HepG2 (cell line): ENCODE data around the gene AJM1. TPM values are rescaled to one million over a fixed set of nuclear protein-coding genes. Genes with fewer than 3 reads are reported as not detected.

Experiments used
- CBX5 ChIP-seq: sonication (generic); formaldehyde crosslinking; IDR thresholded peaks from 2 replicates; pipeline ENCODE4 v1.4.0; 2020; ENCODE audit warnings: missing genetic modification reagents, borderline replicate concordance
- CEBPB ChIP-seq: IDR thresholded peaks from 2 replicates; pipeline ENCODE4 v1.6.1; 2011; ENCODE audit warnings: low read depth, low read length, improper control_type of control experiment, borderline replicate concordance
- CREB1 ChIP-seq, 2 experiments: fragments of 450-650 bp in 1 of 2; IDR thresholded peaks; 2 replicates each; pipeline ENCODE4 v1.6.1; 2016 to 2017; ENCODE audit warnings: control low read depth in 1 of 2, mild to moderate bottlenecking in 1 of 2, missing compliant biosample characterization in 1 of 2, missing genetic modification characterization in 1 of 2
- CREM ChIP-seq, 2 experiments: sonication (generic) in 1 of 2; formaldehyde crosslinking in 1 of 2; IDR thresholded peaks; 2 replicates each; pipeline versions ENCODE4 v1.4.0 to v1.6.1; 2016 to 2020; ENCODE audit warnings: antibody characterized with exemption in 1 of 2, mild to moderate bottlenecking in 1 of 2, missing genetic modification reagents in 1 of 2
- ETV6 ChIP-seq: sonication (generic); formaldehyde crosslinking; conservative IDR thresholded peaks from 2 replicates; pipeline ENCODE4 v1.4.0; 2020; ENCODE audit warnings: missing genetic modification reagents
- HMGA1 ChIP-seq: sonication (generic); formaldehyde crosslinking; conservative IDR thresholded peaks from 2 replicates; pipeline ENCODE4 v1.4.0; 2020; ENCODE audit warnings: missing genetic modification reagents
- JUN ChIP-seq: sonication (generic); formaldehyde crosslinking; IDR thresholded peaks from 2 replicates; pipeline ENCODE4 v1.4.0; 2020; ENCODE audit warnings: mild to moderate bottlenecking, missing genetic modification reagents
- SOX6 ChIP-seq, 2 experiments: fragments of 450-650 bp in 1 of 2; sonication (generic) in 1 of 2; formaldehyde crosslinking in 1 of 2; IDR thresholded peaks; 2 replicates each; pipeline versions ENCODE4 v1.4.0 to v1.6.1; 2017 to 2020; ENCODE audit warnings: antibody characterized with exemption in 1 of 2, mild to moderate bottlenecking in 1 of 2, missing genetic modification reagents in 1 of 2
- SP5 ChIP-seq: IDR thresholded peaks from 2 replicates; pipeline ENCODE4 v1.6.1; 2016; ENCODE audit warnings: low read depth, borderline replicate concordance
- ZNF335 ChIP-seq: sonication (generic); formaldehyde crosslinking; IDR thresholded peaks from 2 replicates; pipeline ENCODE4 v1.4.0; 2020; ENCODE audit warnings: missing genetic modification reagents
- ZNF777 ChIP-seq: sonication (generic); formaldehyde crosslinking; IDR thresholded peaks from 2 replicates; pipeline ENCODE4 v1.4.0; 2020; ENCODE audit warnings: missing genetic modification reagents
- ZSCAN5A ChIP-seq: sonication (generic); formaldehyde crosslinking; IDR thresholded peaks from 2 replicates; pipeline ENCODE4 v1.8.0; 2022; ENCODE audit warnings: mild to moderate bottlenecking, missing genetic modification reagents, borderline replicate concordance
- polyA plus RNA-seq, 8 experiments: library from polyadenylated mRNA; depleted of rRNA in 3 of 8; stranded (reverse) in 7 of 8; unstranded in 1 of 8; fragments of >200 nt; fragmentation: Illumina TruSeq in 4 of 8; extraction: Trizol in 4 of 8; gene quantifications; 2 replicates each; pipeline versions ENCODE4 v1.2.1 to v1.2.3, GENCODE V29; 2011 to 2016; ENCODE audit warnings: low read depth in 4 of 8, missing spikeins in 1 of 8, mixed read lengths in 1 of 8; ENCODE audit not compliant: insufficient read depth in 1 of 8
- total RNA-seq, 5 experiments: library from RNA; depleted of rRNA; stranded (reverse); fragments of >200 nt; fragmentation: Illumina TruSeq; extraction: Trizol; gene quantifications; 2 replicates each; pipeline ENCODE4 v1.2.3, GENCODE V29; 2016; ENCODE audit warnings: low read depth in 1 of 5
- TF ChIP-seq, protein P1 (sequence below): sonication (generic); formaldehyde crosslinking; IDR thresholded peaks from 2 replicates; pipeline ENCODE4 v1.5.0; 2020; ENCODE audit warnings: mild to moderate bottlenecking, missing genetic modification reagents, borderline replicate concordance
- TF ChIP-seq, protein P2 (sequence below): sonication (generic); formaldehyde crosslinking; IDR thresholded peaks from 2 replicates; pipeline ENCODE4 v1.4.0; 2020; ENCODE audit warnings: missing genetic modification reagents

AJM1 gene
- total and polyA plus RNA-seq, 2 of the 13 experiments (the other 11 are each of a cell fraction or from before 2014, with no cell fraction given): 1.1 to 1.2 TPM

- TF ChIP-seq CREM (IDR thresholded peaks at IDR 0.05) (peak; percentile 73), CREM (CRISPR knock-in tag; IDR thresholded peaks at IDR 0.05) (no peak), CBX5 (CRISPR knock-in tag) (no peak), CEBPB (peak; percentile 86), ZNF335 (CRISPR knock-in tag) (peak; percentile 94), CREB1 (IDR thresholded peaks at IDR 0.05) (peak; percentile 49), CREB1 (CRISPR knock-in tag; IDR thresholded peaks at IDR 0.05) (no peak), SP5 (CRISPR knock-in tag) (0 out of 2 replicates have a peak, but pooled peaks have one; percentile 55), ZSCAN5A (CRISPR knock-in tag) (0 out of 2 replicates have a peak, but pooled peaks have one; percentile 43), ZNF777 (peak; percentile 60; the same call in 1 of the 2 replicates), HMGA1 (no peak), JUN (CRISPR knock-in tag) (0 out of 2 replicates have a peak, but pooled peaks have one; percentile 50), SOX6 (IDR thresholded peaks at IDR 0.05) (no peak), SOX6 (CRISPR knock-in tag; IDR thresholded peaks at IDR 0.05) (peak; percentile 35; the same call in 1 of the 2 replicates), ETV6 (CRISPR knock-in tag) (peak; percentile 37; the same call in 1 of the 2 replicates)
- TF ChIP-seq, protein P1, sequence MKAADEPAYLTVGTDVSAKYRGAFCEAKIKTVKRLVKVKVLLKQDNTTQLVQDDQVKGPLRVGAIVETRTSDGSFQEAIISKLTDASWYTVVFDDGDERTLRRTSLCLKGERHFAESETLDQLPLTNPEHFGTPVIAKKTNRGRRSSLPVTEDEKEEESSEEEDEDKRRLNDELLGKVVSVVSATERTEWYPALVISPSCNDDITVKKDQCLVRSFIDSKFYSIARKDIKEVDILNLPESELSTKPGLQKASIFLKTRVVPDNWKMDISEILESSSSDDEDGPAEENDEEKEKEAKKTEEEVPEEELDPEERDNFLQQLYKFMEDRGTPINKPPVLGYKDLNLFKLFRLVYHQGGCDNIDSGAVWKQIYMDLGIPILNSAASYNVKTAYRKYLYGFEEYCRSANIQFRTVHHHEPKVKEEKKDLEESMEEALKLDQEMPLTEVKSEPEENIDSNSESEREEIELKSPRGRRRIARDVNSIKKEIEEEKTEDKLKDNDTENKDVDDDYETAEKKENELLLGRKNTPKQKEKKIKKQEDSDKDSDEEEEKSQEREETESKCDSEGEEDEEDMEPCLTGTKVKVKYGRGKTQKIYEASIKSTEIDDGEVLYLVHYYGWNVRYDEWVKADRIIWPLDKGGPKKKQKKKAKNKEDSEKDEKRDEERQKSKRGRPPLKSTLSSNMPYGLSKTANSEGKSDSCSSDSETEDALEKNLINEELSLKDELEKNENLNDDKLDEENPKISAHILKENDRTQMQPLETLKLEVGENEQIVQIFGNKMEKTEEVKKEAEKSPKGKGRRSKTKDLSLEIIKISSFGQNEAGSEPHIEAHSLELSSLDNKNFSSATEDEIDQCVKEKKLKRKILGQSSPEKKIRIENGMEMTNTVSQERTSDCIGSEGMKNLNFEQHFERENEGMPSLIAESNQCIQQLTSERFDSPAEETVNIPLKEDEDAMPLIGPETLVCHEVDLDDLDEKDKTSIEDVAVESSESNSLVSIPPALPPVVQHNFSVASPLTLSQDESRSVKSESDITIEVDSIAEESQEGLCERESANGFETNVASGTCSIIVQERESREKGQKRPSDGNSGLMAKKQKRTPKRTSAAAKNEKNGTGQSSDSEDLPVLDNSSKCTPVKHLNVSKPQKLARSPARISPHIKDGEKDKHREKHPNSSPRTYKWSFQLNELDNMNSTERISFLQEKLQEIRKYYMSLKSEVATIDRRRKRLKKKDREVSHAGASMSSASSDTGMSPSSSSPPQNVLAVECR (CRISPR knock-in tag): peak; percentile 80
- TF ChIP-seq, protein P2, sequence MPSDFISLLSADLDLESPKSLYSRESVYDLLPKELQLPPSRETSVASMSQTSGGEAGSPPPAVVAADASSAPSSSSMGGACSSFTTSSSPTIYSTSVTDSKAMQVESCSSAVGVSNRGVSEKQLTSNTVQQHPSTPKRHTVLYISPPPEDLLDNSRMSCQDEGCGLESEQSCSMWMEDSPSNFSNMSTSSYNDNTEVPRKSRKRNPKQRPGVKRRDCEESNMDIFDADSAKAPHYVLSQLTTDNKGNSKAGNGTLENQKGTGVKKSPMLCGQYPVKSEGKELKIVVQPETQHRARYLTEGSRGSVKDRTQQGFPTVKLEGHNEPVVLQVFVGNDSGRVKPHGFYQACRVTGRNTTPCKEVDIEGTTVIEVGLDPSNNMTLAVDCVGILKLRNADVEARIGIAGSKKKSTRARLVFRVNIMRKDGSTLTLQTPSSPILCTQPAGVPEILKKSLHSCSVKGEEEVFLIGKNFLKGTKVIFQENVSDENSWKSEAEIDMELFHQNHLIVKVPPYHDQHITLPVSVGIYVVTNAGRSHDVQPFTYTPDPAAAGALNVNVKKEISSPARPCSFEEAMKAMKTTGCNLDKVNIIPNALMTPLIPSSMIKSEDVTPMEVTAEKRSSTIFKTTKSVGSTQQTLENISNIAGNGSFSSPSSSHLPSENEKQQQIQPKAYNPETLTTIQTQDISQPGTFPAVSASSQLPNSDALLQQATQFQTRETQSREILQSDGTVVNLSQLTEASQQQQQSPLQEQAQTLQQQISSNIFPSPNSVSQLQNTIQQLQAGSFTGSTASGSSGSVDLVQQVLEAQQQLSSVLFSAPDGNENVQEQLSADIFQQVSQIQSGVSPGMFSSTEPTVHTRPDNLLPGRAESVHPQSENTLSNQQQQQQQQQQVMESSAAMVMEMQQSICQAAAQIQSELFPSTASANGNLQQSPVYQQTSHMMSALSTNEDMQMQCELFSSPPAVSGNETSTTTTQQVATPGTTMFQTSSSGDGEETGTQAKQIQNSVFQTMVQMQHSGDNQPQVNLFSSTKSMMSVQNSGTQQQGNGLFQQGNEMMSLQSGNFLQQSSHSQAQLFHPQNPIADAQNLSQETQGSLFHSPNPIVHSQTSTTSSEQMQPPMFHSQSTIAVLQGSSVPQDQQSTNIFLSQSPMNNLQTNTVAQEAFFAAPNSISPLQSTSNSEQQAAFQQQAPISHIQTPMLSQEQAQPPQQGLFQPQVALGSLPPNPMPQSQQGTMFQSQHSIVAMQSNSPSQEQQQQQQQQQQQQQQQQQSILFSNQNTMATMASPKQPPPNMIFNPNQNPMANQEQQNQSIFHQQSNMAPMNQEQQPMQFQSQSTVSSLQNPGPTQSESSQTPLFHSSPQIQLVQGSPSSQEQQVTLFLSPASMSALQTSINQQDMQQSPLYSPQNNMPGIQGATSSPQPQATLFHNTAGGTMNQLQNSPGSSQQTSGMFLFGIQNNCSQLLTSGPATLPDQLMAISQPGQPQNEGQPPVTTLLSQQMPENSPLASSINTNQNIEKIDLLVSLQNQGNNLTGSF (CRISPR knock-in tag): no peak
Observed at GRCh38 chr9:136849038-136849959, 7.0 kb downstream of the AJM1 start, which contains the start of gene PHPT1 (continued).
